Lower lobe of right lung (tissue), 2 donors: ENCODE measurements around the gene RPAP3. TPM values are rescaled to one million over a fixed set of nuclear protein-coding genes. Genes with fewer than 3 reads are reported as not detected.
A peak's percentile ranks its signal among the peaks of the same experiment; 100 is the strongest.

Source experiments
- ATAC-seq, 2 donors: fragments of 200-7000 bp; cut with Tn5 transposase; one replicate each; pipeline ENCODE4 v1.9.1; 2020 to 2022; ENCODE audit warnings: mild to moderate bottlenecking in 2 of 2, moderate library complexity in 2 of 2
- DNase-seq: peaks from one replicate; pipeline ENCODE4 v3.0.0-alpha.2; 2020
- H3K27ac ChIP-seq: fragments of 200-600 bp; one replicate; pipeline ENCODE4 v1.8.0; 2022
- H3K27me3 ChIP-seq: fragments of 200-600 bp; one replicate; pipeline ENCODE4 v1.8.0; 2022; ENCODE audit warnings: low read depth
- H3K36me3 ChIP-seq: fragments of 200-600 bp; one replicate; pipeline ENCODE4 v1.8.0; 2022; ENCODE audit warnings: mild to moderate bottlenecking
- H3K4me1 ChIP-seq: fragments of 200-600 bp; one replicate; pipeline ENCODE4 v1.8.0; 2022
- H3K4me3 ChIP-seq: fragments of 200-600 bp; one replicate; pipeline ENCODE4 v1.8.0; 2022; ENCODE audit warnings: mild to moderate bottlenecking
- H3K9me3 ChIP-seq: fragments of 200-600 bp; one replicate; pipeline ENCODE4 v1.8.0; 2022
- intact Hi-C: fragments of 100-400 bp; cut with DNase I; formaldehyde crosslinking; loops from one replicate; pipeline ENCODE4 v1.11.0; 2022
- total RNA-seq: library from RNA; stranded (reverse); fragmentation: NEBNext Ultra II Directional; extraction: Animal tissue kit (Norgen Biotek cat#: 25700); gene quantifications from one replicate; pipeline ENCODE4 v1.2.1, GENCODE V29; 2021
- TF ChIP-seq, protein P1 (sequence below): fragments of 200-600 bp; IDR thresholded peaks from one replicate; pipeline ENCODE4 v1.8.0; 2022; ENCODE audit warnings: antibody characterized with exemption, mild to moderate bottlenecking
- donor health status: DM: no; HTN: yes; CAD: no; lungs with severe emphysema.

The RPAP3 gene
- total RNA-seq, 1 donor from 2014 or later: 20.2 TPM

DNA sequence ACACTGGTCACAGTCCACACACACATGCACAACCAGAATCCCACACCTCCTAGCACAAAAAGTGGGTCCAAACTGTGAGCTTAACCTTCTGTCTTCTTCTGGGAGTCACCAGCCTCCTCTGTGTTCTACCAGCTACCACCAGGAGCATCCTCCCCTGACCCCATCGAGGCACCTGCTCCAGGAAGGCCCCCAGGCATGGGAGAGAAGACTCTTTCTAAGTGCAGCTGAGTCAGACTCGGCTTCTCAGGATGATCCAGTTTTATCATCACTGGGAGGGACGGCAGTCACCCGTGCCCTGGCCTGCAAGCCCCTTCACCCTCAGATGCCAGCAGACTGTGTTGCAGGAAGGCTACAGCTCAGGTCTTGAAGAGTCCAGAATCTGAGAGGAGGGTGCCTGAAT lies 27.3 kb upstream of the RPAP3 start:
- Histone ChIP-seq H3K4me3 (no peak overlapping the region), H3K36me3 (no peaks in the 10 kb centered on the region), H3K4me1 (peaks cover 58% of the 10 kb centered on the region), H3K27ac (no peak overlapping the region), H3K9me3 (no peaks in the 10 kb centered on the region), H3K27me3 (no peaks in the 10 kb centered on the region)
- TF ChIP-seq, protein P1, sequence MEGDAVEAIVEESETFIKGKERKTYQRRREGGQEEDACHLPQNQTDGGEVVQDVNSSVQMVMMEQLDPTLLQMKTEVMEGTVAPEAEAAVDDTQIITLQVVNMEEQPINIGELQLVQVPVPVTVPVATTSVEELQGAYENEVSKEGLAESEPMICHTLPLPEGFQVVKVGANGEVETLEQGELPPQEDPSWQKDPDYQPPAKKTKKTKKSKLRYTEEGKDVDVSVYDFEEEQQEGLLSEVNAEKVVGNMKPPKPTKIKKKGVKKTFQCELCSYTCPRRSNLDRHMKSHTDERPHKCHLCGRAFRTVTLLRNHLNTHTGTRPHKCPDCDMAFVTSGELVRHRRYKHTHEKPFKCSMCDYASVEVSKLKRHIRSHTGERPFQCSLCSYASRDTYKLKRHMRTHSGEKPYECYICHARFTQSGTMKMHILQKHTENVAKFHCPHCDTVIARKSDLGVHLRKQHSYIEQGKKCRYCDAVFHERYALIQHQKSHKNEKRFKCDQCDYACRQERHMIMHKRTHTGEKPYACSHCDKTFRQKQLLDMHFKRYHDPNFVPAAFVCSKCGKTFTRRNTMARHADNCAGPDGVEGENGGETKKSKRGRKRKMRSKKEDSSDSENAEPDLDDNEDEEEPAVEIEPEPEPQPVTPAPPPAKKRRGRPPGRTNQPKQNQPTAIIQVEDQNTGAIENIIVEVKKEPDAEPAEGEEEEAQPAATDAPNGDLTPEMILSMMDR: no peak
- intact Hi-C loops: no loop called here
- DNase-seq (no peak), ATAC-seq (no peak)

DNA sequence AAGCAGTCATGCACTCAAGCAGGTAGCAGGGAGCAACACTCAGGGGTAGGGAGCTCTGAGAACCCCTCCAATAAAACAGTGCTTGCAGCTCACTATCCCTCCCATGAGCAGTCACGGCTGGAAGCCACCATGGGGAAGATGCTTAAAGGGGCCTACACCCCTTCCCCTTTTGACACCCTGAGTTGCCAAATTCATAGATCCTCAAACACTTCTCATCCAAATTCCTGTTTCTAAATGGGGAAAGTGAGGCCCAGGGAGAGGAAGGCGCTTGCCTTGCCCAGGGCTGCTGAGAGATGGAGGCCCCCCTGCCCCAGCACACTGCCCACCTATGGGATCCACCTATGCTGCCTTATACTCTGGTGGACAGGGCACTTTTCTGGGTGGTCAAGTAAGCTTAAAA lies 26.7 kb upstream of the RPAP3 start:
- no peak for DNase-seq
- H3K4me1 ChIP-seq: peaks cover 52% of the 10 kb centered on the region
- H3K4me3 ChIP-seq: no peak overlapping the region
- H3K9me3 ChIP-seq: no peaks in the 10 kb centered on the region
- TF ChIP-seq, protein P1: no peak
- intact Hi-C loops: no loop called here
- no peaks in the 10 kb centered on the region for H3K36me3 ChIP-seq
- H3K27me3 ChIP-seq: no peaks in the 10 kb centered on the region
- ATAC-seq: no peak
- H3K27ac ChIP-seq: no peak overlapping the region

DNA sequence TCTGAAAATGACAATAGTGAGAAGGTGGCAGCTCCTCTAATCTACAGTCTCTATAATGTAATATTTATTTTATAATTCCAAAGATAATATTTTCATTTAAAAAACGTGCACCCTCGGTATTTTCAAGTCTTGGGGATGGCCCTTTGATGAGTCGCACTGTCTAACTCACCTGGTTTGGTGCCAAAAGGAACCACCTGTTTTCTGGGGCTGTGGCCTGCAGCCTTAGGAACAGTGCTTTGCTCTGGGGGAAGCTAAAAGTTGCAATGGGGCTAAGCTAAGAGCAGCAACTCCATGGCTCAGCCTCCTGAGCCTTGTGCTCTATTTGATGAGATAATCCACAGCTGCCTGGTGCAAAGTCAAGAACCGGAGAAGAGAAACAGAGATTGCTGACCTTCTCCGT lies 25.9 kb upstream of the RPAP3 start:
- intact Hi-C loops: no loop called here
- H3K36me3 ChIP-seq: no peaks in the 10 kb centered on the region
- H3K27ac ChIP-seq: no peak overlapping the region
- no peaks in the 10 kb centered on the region for H3K27me3 ChIP-seq
- TF ChIP-seq, protein P1: no peak
- no peak overlapping the region for H3K4me3 ChIP-seq
- H3K9me3 ChIP-seq: no peaks in the 10 kb centered on the region
- DNase-seq (no peak), ATAC-seq (no peak)
- H3K4me1 ChIP-seq: peaks cover 44% of the 10 kb centered on the region

DNA sequence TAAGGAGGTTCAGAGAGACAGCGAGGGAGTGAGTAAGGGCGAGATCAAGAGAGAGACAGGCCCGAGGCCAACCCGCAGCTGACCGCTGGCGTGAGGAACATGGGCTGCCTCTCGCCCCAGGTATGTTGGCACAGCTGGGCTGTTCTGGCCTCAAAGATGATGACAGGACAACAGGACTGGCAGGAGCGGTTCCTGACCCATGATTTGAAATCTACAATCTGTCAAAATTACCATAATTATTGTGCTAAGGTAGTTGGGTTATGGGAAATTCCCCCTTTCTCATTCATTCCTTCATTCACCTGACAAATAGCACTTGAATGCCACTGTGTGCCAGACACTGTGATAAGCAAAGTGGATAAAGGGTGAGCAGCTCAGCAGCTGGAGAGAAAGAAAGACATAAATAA lies 24.5 kb upstream of the RPAP3 start:
- DNase-seq: no peak
- intact Hi-C loops: no loop called here
- Histone ChIP-seq H3K27me3 (no peaks in the 10 kb centered on the region), H3K9me3 (no peaks in the 10 kb centered on the region), H3K4me3 (no peak overlapping the region), H3K4me1 (peaks cover 30% of the 10 kb centered on the region), H3K27ac (peak overlapping the region; percentile 9), H3K36me3 (no peaks in the 10 kb centered on the region)
- TF ChIP-seq, protein P1: no peak
- peak; percentile 32 to 77 for ATAC-seq

DNA sequence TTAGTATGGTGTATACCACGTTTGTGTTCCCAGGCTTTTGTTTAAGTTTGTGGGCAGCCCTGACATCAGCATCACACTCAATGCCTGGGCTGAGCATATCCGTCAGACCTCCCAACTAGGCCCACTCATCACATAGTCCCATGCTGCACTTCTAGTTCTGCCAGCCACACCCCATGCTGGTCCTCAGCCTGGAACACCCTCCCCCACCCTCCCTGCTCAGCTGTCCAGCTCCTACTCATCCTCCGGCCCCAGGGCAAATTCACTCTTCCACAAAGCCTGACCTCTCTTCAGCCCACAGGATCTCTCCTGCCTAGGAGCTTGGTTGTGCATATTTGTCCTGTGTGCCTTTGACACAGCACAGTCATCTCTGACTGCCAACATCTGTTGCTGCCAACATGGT lies 23.4 kb upstream of the RPAP3 start:
- intact Hi-C loops: no loop called here
- Histone ChIP-seq H3K27ac (no peak overlapping the region), H3K36me3 (no peaks in the 10 kb centered on the region), H3K4me3 (no peak overlapping the region), H3K27me3 (no peaks in the 10 kb centered on the region), H3K4me1 (peaks cover 19% of the 10 kb centered on the region), H3K9me3 (no peaks in the 10 kb centered on the region)
- no peak for ATAC-seq
- TF ChIP-seq, protein P1: no peak
- no peak for DNase-seq

DNA sequence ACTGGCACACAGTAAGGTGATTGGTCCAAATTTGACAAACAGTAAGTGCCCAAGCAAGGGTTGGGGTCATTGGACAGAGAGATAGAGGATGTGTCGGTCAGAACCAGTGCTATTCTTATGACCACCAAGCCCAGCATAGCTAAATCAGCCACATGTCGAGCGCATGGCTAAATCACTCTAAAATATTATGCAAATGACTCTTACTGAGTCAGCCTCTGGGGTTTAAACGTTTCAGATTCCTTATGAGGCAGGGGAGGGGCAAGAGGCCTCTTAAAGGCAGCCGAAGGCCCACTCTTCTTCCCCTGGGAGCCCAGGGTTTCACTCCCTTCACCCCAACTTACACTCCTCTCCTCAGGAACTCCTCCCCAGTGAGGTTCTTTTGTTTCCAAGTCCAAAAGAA lies 20.1 kb upstream of the RPAP3 start:
- H3K27ac ChIP-seq: no peak overlapping the region
- peaks cover 23% of the 10 kb centered on the region for H3K4me1 ChIP-seq
- no peak overlapping the region for H3K4me3 ChIP-seq
- H3K36me3 ChIP-seq: no peaks in the 10 kb centered on the region
- no peak for DNase-seq
- TF ChIP-seq, protein P1: no peak
- intact Hi-C loops: no loop called here
- no peaks in the 10 kb centered on the region for H3K9me3 ChIP-seq
- no peaks in the 10 kb centered on the region for H3K27me3 ChIP-seq
- ATAC-seq: no peak
